Adipose tissue (tissue), 3 donors: Measurements from ENCODE around the gene TMEM185A. TPM values are rescaled to one million over a fixed set of nuclear protein-coding genes. Genes with fewer than 3 reads are reported as not detected.
"Not testable (repeated sequence)": the region's sequence is repeated elsewhere in the genome, so short reads cannot be mapped to it uniquely, and the experiment has no call there.

Experiments used
- H3K27ac ChIP-seq: one replicate; pipeline ENCODE4 v1.5.1; 2013; ENCODE audit warnings: low read depth, low read length
- WGBS, 3 donors: extraction: QIAGEN DNeasy Blood & Tissue Kit; methylation state at CpG; one replicate each; pipeline ENCODE4 v1.1.7; 2013; 5-methylcytosine and 5-hydroxymethylcytosine counted together
- polyA plus RNA-seq, 3 donors: library from polyadenylated mRNA; stranded (reverse); fragments of 200-250 nt; gene quantifications; one replicate each; pipeline ENCODE4 v1.2.3, GENCODE V29; 2013
- donor health status: healthy with polysubstance abuse.
- donor health status: Bipolar disorder and iron deficiency.
- donor health status: healthy.

The TMEM185A gene
- polyA plus RNA-seq, 3 donors, result 6.5 to 13.2 (median 11.7) TPM

DNA sequence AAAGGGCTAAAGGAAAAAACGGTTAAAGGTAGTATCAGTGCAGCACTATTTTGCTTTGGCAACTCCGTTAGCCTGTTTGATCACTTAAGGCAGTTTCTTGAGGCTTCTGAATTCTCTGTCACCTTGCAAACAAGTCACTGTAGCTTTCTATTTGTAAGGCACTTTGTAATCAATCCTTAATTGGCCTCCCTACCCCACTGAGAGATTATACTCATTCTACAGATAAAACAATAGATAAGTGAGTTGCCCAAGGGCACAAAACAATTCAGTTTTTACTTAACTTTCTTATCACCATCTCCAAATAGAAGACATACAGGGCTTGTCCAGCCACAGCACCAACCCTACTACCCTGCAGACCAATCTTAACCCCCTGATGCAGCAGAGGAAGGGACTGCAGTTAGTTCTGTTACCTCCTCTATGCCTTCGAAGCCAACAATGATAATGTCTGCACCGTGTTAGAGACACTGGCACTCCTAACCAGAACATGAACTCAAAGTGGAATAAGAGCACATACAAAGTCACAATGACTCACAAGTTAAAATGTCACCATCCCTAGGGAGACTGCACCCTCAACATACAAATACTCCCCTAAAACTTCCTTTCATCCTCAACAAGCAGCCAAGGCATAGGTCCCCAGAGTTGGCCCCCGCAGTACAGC, 1.7 kb downstream of the TMEM185A start:
- WGBS, 3 donors, result 53 to 81% (median 72%) methylated on average over 5 of the region's 5 CpGs
- no peak overlapping the region for H3K27ac ChIP-seq

DNA sequence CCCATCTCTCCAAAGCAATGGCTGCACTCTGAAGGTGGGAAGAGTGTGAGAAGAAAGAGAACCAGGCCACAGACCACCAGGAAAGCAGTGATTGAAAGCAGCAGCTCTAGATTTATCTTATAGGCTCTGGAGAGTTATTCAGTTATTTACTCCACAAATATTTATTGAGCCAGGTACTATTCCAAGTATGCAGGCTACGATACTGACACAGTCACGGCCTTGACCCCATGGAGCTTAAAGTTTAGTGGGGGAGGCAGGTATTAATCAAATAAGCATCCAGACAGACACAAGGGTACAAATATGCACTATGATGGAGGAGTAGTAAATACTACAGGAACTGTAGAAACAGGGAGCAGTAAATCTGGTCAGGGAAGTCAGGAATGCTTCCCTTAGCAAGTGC, 2.8 kb downstream of the TMEM185A start:
- WGBS, 3 donors, result 38 to 98% (median 77%) methylated on average over 2 of the region's 2 CpGs
- H3K27ac ChIP-seq, result no peak overlapping the region

DNA sequence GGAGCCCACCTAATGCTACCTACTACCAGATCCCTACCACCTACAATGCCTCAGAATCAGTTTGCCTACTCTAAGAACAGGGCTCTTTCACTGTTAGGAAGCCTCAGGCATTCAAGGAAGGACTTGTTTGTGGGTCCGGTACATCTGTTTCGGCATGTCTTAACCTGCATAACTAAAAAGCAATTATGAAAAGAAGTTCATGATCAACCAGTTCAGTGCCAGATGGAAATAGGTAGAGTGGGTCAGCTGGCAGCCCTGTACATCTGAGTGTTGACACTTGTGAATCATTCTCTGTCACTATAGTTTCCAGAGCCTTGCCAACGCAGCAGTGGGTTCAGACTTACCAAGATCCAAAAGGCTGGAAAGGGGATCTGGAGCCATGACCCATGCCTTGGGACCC, 3.3 kb downstream of the TMEM185A start:
- WGBS, 3 donors, result 84 to 96% (median 96%) methylated on average over 3 of the region's 3 CpGs
- H3K27ac ChIP-seq, result no peak overlapping the region

DNA sequence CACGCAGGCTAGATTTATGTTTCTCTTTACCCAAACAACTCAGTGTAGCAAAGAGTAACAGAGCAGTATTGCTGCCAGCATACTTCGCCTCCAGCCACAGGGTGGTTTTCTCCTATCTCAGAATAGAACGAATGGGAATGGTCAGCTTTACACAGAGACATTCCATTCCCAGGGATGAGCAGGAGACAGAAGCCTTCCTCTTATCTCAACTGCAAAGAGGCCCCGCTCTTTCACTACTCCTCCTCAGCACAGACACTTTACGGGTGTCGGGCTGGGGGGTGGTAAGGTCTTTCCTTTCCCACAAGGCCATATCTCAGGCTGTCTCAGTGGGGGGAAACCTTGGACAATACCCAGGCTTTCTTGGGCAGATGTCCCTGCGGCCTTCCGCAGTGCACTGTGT, 4.8 kb downstream of the TMEM185A start:
- WGBS, 3 donors, result 62 to 72% (median 69%) methylated on average over 8 of the region's 8 CpGs
- not testable (repeated sequence) for H3K27ac ChIP-seq

DNA sequence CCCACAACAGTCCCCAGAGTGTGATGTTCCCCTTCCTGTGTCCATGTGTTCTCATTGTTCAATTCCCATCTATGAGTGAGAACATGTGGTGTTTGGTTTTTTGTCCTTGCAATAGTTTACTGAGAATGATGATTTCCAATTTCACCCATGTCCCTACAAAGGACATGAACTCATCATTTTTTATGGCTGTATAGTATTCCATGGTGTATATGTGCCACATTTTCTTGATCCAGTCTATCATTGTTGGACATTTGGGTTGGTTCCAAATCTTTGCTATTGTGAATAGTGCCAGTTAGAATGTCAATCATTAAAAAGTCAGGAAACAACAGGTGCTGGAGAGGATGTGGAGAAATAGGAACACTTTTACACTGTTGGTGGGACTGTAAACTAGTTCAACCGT, 11.9 kb downstream of the TMEM185A start:
- no CpG with 5 or more reads among the region's 1 CpG for WGBS, 3 donors
- not testable (repeated sequence) for H3K27ac ChIP-seq

DNA sequence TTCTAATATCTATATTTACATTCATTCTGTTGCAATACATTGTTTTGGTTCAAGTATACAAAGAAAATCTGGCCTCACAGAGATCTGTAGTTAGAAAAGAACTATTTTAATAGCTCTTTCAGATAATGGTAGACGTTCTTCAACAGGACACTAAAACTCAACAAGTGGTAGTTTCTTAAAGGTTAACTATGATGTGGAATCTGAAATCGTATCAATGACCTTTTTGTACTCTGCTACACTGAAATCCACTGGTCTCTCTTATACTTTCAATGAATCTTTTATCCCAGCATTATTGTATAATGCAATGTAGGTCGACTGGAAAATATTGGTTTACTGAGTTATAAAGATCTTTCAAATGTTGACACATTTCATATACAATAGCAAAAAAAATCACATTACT, 12.7 kb downstream of the TMEM185A start:
- 63 to 95% (median 81%) methylated on average over 3 of the region's 3 CpGs for WGBS, 3 donors
- H3K27ac ChIP-seq, result no peak overlapping the region

DNA sequence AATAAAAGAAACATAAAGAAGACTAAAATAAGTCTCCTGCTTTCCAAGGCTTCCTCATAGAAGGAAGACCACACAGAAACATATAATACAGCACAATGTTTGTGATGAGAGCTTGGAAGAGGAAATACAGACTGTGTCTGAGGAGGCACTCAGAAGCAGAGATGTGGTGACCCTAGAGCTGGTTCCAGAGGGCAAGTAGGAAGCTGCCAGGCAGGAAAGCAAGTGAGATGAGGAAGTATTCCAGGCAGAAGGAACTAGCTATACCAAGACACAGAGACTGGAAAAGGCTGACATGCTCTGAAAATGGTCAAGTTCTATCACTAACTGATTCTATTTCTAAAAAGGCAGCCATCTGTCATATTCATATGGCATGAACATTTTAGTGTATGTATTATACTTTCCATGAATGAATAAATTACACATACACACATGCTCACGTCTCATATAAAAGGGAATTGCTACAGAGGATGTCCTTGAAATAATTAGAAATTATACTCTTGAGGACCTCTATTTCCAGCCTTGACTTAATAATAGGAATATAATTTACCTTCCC, 19.9 kb downstream of the TMEM185A start:
- no peak overlapping the region for H3K27ac ChIP-seq

DNA sequence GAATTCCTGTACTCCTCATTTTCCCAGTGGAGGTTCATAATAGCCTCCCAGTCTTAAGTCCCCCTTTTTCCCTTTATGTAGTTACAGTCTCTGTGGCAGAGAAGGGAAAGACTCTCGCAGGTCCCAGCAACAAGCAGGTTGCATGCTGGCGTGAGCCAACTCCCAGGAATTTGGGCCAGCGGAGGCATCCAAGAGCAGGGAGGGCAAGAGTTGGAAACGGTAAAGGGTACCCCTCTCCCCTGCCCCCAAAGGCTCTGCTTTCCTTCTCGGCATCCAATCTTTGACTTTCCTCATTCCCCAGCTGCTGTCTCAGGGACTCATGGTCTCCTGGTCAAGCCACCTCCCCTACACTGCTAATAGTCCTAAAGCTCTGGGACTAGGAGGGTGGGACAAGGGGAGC, 21.1 kb downstream of the TMEM185A start:
- 76 to 98% (median 98%) methylated on average over 5 of the region's 5 CpGs for WGBS, 3 donors
- H3K27ac ChIP-seq, result no peak overlapping the region

More for the DNA sequence above, 19.9 kb downstream of the TMEM185A start:
- 58 to 78% (median 72%) methylated on average over 1 of the region's 1 CpG for WGBS, 3 donors

DNA sequence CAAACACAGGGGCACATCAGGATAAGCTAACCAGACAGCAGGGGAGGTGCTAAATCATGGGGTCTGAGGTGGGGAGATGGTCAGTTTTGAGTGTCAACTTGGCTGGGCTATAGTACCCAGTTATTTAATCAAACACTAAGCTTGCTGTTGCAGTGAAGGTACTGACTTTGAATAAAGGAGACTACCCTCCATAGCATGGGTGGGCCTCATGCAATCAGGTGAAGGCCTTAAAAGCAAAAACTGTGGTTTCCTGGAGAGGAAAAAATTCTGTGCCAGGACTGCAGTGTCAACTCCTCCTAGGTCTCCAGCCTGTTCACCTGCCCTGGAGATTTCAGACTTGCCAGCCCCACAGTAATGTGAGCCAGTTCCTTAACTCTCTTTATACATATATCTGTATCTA, 23.9 kb downstream of the TMEM185A start:
- H3K27ac ChIP-seq, result no peak overlapping the region

DNA sequence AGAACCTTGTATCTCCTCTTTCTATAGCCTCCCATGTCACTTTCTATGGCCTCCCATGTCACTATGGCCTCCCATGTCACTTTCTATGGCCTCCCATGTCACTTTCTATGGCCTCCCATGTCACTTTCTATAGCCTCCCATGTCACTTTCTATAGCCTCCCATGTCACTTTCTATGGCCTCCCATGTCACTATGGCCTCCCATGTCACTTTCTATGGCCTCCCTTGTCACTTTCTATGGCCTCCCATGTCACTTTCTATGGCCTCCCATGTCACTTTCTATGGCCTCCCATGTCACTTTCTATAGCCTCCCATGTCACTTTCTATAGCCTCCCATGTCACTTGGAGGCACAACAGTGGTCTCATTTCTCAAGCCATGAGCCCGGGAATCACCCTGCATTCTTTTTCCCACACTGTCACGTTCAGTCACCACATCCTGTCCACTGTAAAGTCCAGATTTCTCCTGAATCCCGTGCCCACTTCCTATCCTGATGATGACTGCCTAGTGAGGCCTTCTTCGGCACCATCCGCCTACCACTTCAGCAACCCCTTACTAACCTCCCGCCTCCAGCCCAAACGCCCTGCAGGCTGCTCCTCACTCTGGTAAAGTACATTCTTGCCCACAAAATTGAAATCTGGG, 26.2 kb downstream of the TMEM185A start:
- 68 to 99% (median 83%) methylated on average over 7 of the region's 7 CpGs for WGBS, 3 donors
- not testable (repeated sequence) for H3K27ac ChIP-seq

DNA sequence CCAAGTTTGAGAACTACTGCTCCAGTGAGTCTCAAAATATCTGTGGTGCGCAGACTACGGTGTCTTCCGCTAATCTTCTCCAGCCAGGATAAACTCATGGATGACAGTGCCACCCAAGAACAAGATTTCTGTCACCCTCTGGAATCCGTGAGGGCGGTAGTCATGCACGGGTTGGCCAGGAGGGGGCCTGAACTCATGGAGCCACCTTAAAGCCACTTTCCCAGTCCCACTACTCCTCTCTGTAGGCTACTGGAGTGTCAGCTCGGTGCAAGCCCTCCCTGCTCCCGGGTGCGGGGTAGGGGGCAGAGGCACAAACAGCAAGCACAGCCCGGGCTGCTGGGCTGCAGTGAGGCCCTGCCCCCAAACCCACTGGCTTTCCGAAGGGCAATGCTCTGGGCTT, 33.0 kb downstream of the TMEM185A start:
- not testable (repeated sequence) for H3K27ac ChIP-seq
- 37 to 56% (median 37%) methylated on average over 3 of the region's 11 CpGs for WGBS, 3 donors

DNA sequence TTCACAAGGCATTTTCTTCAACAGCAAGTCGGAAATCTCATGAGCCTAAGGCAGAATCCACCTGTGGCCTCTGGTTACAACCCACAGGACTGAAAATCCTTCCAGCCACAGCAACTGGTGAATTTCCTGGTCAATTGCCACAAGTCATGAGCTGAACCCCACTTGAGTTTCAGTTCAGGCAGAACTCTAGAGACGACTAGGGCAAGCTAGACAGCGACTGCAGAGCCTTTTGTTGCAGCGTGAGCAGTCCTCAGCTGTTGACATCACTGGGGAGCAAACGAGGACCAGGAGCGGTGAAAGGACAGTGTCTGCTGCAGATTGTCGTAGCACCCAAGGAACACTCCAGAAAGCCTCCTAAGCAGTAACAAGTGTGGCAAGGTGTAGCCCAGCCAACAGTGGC, 35.6 kb downstream of the TMEM185A start:
- no CpG with 5 or more reads among the region's 7 CpGs for WGBS, 3 donors
- H3K27ac ChIP-seq, result not testable (repeated sequence)

DNA sequence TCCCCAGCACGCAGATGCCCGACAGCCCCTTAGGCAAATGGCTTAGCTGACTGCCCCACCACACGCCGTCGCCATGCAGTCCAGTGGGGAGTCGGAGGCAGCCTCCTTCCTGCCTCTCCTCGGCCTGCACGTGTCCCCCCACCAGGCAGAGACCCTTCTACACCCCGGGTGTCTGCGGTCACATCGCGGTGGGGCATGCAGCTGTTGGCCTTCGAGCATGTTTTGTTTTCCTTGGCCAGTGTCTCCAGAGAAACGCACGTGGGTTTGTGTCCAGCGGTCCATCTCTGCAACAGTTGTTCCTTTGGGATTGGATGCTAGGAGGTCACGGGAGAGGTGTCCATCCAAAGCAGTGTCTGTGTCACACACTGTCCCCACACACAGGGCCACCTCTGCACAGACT, 36.4 kb downstream of the TMEM185A start, which contains the start of gene HSFX2:
Gene HSFX2, minus strand, starts transcription at position 101 of the 400 bp plus-strand sequence. CDS start 614 bp downstream, outside the sequence.
- H3K27ac ChIP-seq, result not testable (repeated sequence)
- WGBS, 3 donors, result no CpG with 5 or more reads among the region's 17 CpGs

DNA sequence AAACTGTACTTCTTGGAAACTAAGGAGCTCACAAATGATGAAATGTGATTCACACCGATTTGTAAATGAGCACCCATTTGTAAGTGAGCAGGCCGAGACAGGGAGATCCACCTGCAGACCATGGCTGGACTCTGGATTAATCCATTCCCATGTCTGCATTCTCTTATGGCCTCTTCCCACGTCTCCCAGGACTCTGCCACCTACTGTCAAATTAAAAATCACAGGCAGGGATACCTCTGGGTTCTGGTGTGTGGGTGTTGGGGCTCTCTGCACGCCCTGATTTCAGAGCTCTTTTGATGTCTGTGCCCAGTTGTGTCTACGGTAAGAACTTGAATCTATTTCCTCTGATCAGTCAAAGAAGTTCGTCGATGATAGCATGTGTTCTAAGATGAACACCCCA, 40.6 kb downstream of the TMEM185A start:
- no CpG with 5 or more reads among the region's 7 CpGs for WGBS, 3 donors
- not testable (repeated sequence) for H3K27ac ChIP-seq

DNA sequence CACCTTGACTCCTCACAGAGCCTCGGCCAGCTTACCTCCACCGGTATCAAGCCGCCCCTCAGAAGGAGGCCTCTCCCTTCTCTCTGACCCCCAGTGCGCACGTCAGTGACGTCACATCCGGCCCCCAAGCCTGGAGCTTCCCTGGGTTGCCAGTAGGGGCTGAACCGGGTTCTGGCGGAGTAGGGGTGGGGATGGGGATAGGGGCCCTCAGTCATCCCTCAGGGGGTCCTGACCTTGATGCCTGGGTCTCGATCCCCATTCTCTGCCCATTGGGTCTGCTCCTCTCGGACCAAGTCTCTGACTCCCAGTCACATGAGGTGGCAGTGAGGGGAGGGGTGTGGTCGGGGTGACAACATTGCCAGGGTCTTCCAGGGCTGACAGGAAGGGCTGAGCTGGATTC, 44.2 kb downstream of the TMEM185A start, which contains the start of gene MAGEA9B:
Gene MAGEA9B, minus strand, starts transcription at position 101 of the 400 bp plus-strand sequence. CDS start 4,280 bp downstream, outside the sequence.
- whole genome bisulfite sequencing, 3 donors, result no CpG with 5 or more reads among the region's 12 CpGs
- H3K27ac ChIP-seq, result not testable (repeated sequence)

DNA sequence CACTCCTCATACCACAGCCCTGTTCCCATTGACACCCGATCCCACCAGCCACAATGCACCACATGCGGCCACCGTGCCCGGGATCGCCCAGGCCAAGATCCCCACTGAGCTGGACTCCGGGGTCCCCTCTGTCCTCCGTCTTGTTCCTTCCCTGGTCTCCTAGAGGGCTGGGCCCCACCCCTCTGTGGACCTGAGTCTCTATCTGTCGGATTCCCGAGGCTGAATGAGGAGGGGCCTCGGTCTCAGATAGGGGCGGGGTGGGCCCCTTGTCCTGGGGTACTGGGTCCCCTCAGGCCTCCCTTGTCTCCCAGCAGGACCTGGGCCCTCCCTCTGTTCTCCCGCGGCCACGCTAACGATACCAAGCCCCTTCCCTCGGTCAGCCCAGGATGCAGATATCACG, 46.0 kb downstream of the TMEM185A start:
- H3K27ac ChIP-seq, result not testable (repeated sequence)
- WGBS, 3 donors, result 95 to 96% methylated on average over 3 to 4 of the region's 17 CpGs; no CpG with 5 or more reads in 1 of the 3 donors

DNA sequence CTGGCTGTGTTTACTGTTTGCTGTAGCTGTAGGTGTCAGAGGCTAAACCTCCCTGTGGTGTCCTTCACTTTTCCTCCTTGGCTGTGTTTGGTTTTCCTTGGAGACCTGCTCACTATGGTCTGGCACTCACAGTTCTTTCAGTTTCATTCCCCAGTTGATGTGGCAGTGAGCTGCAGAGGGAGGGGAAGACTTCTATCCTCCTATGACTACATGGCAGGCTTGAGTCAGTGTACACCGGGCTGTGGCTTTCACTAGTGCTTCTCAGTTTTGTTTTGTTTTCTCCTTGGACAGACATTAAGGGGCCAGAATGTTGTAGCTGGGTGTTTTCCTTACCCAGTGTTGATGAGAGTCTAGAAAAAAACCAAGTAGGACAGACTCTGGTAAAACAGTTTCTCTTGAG, 58.1 kb downstream of the TMEM185A start:
- H3K27ac ChIP-seq, result not testable (repeated sequence)
- WGBS, 3 donors, result no CpG with 5 or more reads among the region's 1 CpG

DNA sequence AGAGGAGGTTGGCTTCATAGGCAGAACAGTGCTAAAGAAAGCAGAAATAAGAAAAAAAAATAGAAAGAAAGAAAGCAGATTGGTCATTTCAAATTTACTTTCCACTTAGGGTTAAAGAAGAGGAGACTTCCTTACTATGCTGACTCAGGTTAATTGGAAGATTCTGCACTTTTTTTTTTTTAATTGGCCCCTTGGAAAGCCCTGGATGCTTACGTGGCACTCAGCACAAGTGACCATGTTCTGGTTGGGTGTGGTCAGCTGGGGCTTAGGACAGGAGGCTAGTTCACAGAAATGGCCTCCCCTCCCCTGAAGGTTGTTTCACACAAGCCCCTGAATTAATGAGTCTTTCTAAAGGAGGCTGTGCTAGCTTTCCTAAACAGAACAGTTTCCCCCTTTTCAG, 58.8 kb downstream of the TMEM185A start:
- WGBS, 3 donors, result 23 to 45% methylated on average over 1 of the region's 1 CpG; no CpG with 5 or more reads in 1 of the 3 donors
- H3K27ac ChIP-seq, result no peak overlapping the region

DNA sequence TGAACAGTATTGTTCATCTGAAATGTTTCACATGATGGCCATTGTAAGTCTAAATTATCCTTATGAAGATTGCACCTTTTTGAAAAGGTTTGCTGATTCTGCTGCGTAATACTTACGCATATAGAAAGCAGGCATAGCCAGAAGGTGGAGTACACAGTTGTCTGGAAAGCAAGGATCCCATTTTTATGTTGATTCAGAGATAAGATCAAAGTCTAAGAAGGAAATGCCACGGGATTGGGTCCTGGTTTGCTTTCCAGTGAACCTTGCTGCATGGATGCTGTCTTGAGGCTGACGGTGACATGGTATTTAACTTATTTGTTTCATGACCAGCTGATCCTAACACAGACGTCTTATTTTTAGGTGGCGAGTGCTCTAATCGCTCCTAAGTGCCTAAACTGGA, 59.8 kb downstream of the TMEM185A start:
- no peak overlapping the region for H3K27ac ChIP-seq
- WGBS, 3 donors, result 69 to 86% methylated on average over 7 of the region's 7 CpGs; no CpG with 5 or more reads in 1 of the 3 donors

DNA sequence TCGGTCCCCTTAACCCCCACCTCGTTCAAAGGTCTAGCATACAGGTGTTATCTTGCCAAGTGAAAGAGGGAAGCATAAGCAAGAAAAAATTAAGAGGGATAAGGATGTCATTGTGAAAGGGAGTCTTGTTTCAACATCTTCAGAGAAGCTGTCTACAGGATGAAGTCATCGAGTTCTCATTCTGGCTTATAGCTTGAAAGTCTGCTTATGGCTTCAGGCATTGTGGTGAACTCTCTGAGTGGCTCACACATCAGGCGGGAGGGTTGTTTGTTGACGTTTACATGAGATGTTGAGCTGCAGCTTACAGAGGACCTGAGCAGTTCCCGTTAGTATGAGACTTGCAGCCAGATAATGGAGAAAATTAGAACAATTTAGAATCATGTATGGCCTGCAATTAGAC, 60.9 kb downstream of the TMEM185A start:
- WGBS, 3 donors, result 64 to 65% methylated on average over 6 of the region's 6 CpGs; no CpG with 5 or more reads in 1 of the 3 donors
- H3K27ac ChIP-seq, result no peak overlapping the region
